ENCODE data around the gene ERBB4. TPM values are rescaled to one million over a fixed set of nuclear protein-coding genes. Genes with fewer than 3 reads are reported as not detected.

The ERBB4 gene
- total RNA-seq, 1 donor from 2014 or later, result 2.6 TPM

GRCh38 chr2:212385241-212385640 is 153.4 kb downstream of the ERBB4 start:
- Histone ChIP-seq H3K27me3 (ENCODE audit: control insufficient read depth, insufficient read depth, low read length) (no peaks in the 10 kb centered on the region), H3K4me3 (ENCODE audit: low read depth, low read length) (no peak overlapping the region), H3K36me3 (ENCODE audit: control insufficient read depth, insufficient read depth, low read length) (no peaks in the 10 kb centered on the region)
- no peak for DNase-seq (ENCODE audit: low read depth)
- no peak for TF ChIP-seq CTCF (IDR thresholded peaks at IDR 0.05; ENCODE audit: insufficient read depth, low read length, poor library complexity, severe bottlenecking)

DNA sequence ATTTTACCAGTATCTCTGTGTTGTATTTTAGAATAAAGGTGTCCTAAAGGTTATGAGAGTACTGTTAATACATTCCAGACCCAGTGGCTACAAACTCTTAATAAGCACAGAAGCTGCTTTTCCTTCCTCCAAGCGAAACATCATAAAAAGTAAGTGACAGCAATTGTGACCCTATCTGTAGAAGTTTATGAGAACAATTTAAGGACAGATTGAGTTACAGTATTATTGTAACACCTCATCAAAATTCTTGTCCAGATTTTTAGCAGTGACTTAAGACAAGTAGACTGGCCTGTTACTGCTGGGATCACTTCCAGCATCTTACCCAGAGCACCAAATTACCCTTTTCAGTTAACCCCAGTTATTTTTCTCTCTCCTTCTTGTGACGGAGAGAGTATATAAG is 154.6 kb downstream of the ERBB4 start:
- Histone ChIP-seq H3K4me3 (ENCODE audit: low read depth, low read length) (no peak overlapping the region), H3K27me3 (ENCODE audit: control insufficient read depth, insufficient read depth, low read length) (no peaks in the 10 kb centered on the region), H3K36me3 (ENCODE audit: control insufficient read depth, insufficient read depth, low read length) (no peaks in the 10 kb centered on the region)
- no peak for DNase-seq (ENCODE audit: low read depth)
- no peak for TF ChIP-seq CTCF (IDR thresholded peaks at IDR 0.05; ENCODE audit: insufficient read depth, low read length, poor library complexity, severe bottlenecking)

GRCh38 chr2:212381428-212382102 is 157.0 kb downstream of the ERBB4 start:
- H3K27me3 ChIP-seq (ENCODE audit: control insufficient read depth, insufficient read depth, low read length), result no peaks in the 10 kb centered on the region
- no peak for TF ChIP-seq CTCF (IDR thresholded peaks at IDR 0.05; ENCODE audit: insufficient read depth, low read length, poor library complexity, severe bottlenecking)
- no peak overlapping the region for H3K4me3 ChIP-seq (ENCODE audit: low read depth, low read length)
- DNase-seq (ENCODE audit: low read depth), result no peak
- no peaks in the 10 kb centered on the region for H3K36me3 ChIP-seq (ENCODE audit: control insufficient read depth, insufficient read depth, low read length)

- no peaks in the 10 kb centered on the region for H3K36me3 ChIP-seq (ENCODE audit: control insufficient read depth, insufficient read depth, low read length)
- no peak for DNase-seq (ENCODE audit: low read depth)
- TF ChIP-seq CTCF (IDR thresholded peaks at IDR 0.05; ENCODE audit: insufficient read depth, low read length, poor library complexity, severe bottlenecking), result no peak
- no peaks in the 10 kb centered on the region for H3K27me3 ChIP-seq (ENCODE audit: control insufficient read depth, insufficient read depth, low read length)
- H3K4me3 ChIP-seq (ENCODE audit: low read depth, low read length), result no peak overlapping the region
These were observed 159.5 kb downstream of the ERBB4 start for GRCh38 chr2:212379103-212379502.

GRCh38 chr2:212367431-212367830 is 171.2 kb downstream of the ERBB4 start:
- no peak for TF ChIP-seq CTCF (IDR thresholded peaks at IDR 0.05; ENCODE audit: insufficient read depth, low read length, poor library complexity, severe bottlenecking)
- Histone ChIP-seq H3K27me3 (ENCODE audit: control insufficient read depth, insufficient read depth, low read length) (no peaks in the 10 kb centered on the region), H3K4me3 (ENCODE audit: low read depth, low read length) (no peak overlapping the region), H3K36me3 (ENCODE audit: control insufficient read depth, insufficient read depth, low read length) (no peaks in the 10 kb centered on the region)
- no peak for DNase-seq (ENCODE audit: low read depth)

Measured in kidney epithelial cell (primary cell).